ENCODE results near the gene IL32.
"Not testable (repeated sequence)": the region's sequence is repeated elsewhere in the genome, so short reads cannot be mapped to it uniquely, and the experiment has no call there.

IL32 gene

GRCh38 chr16:3051494-3051893 is 13.9 kb upstream of the IL32 start:
- DNase-seq (ENCODE audit: low spot score): no peak

- DNase-seq (ENCODE audit: low spot score): not testable (repeated sequence)
These were observed 12.7 kb upstream of the IL32 start for GRCh38 chr16:3052571-3053329.

- not testable (repeated sequence) for DNase-seq (ENCODE audit: low spot score)
These were observed 12.1 kb upstream of the IL32 start for GRCh38 chr16:3053330-3053710.

GRCh38 chr16:3054965-3055733 is 10.3 kb upstream of the IL32 start:
- DNase-seq (ENCODE audit: low spot score): no peak

- not testable (repeated sequence) for DNase-seq (ENCODE audit: low spot score)
These were observed 9.7 kb upstream of the IL32 start for GRCh38 chr16:3055734-3056115.

- no peak for DNase-seq (ENCODE audit: low spot score)
These were observed 8.9 kb upstream of the IL32 start for GRCh38 chr16:3056336-3057180.

GRCh38 chr16:3057181-3058138 is 8.0 kb upstream of the IL32 start:
- no peak for DNase-seq (ENCODE audit: low spot score)

- DNase-seq (ENCODE audit: low spot score): peak; percentile 59
These were observed 7.1 kb upstream of the IL32 start for GRCh38 chr16:3058139-3059030.

GRCh38 chr16:3059041-3059722 is 6.3 kb upstream of the IL32 start:
- DNase-seq (ENCODE audit: low spot score): peak; percentile 85

- no peak for DNase-seq (ENCODE audit: low spot score)
These were observed 5.7 kb upstream of the IL32 start for GRCh38 chr16:3059723-3060242.

- DNase-seq (ENCODE audit: low spot score): no peak
These were observed 4.9 kb upstream of the IL32 start for GRCh38 chr16:3060339-3061127.

GRCh38 chr16:3062553-3062952 is 2.9 kb upstream of the IL32 start:
- DNase-seq (ENCODE audit: low spot score): no peak

GRCh38 chr16:3063625-3064386 is 1.6 kb upstream of the IL32 start:
- DNase-seq (ENCODE audit: low spot score): no peak

- DNase-seq (ENCODE audit: low spot score): no peak
These were observed 451 bp downstream of the IL32 start for GRCh38 chr16:3065742-3066439.

GRCh38 chr16:3066440-3066748 is 954 bp downstream of the IL32 start:
- no peak for DNase-seq (ENCODE audit: low spot score)

- DNase-seq (ENCODE audit: low spot score): no peak
These were observed 3.0 kb downstream of the IL32 start for GRCh38 chr16:3068487-3068886.

- not testable (repeated sequence) for DNase-seq (ENCODE audit: low spot score)
These were observed 3.7 kb downstream of the IL32 start for GRCh38 chr16:3069146-3069545.
